Endothelial cell (in vitro differentiated cells): Measurements from ENCODE around the gene SLC5A6. TPM values are rescaled to one million over a fixed set of nuclear protein-coding genes. Genes with fewer than 3 reads are reported as not detected.

Experiments
- DNase-seq: peaks from one replicate; pipeline ENCODE4 v3.0.0; 2021; ENCODE audit warnings: low spot score
- H3K27ac Mint-ChIP-seq: one replicate; pipeline ENCODE4 v1.8.0; 2021; ENCODE audit warnings: mixed read lengths, inconsistent platforms; ENCODE audit not compliant: unreplicated experiment
- H3K27me3 Mint-ChIP-seq: one replicate; pipeline ENCODE4 v1.8.0; 2021; ENCODE audit warnings: mild to moderate bottlenecking, moderate library complexity, mixed read lengths, inconsistent platforms; ENCODE audit not compliant: unreplicated experiment
- H3K36me3 Mint-ChIP-seq: one replicate; pipeline ENCODE4 v1.8.0; 2021; ENCODE audit warnings: mild to moderate bottlenecking, low read depth, mixed read lengths, inconsistent platforms; ENCODE audit not compliant: unreplicated experiment
- H3K4me1 Mint-ChIP-seq: one replicate; pipeline ENCODE4 v1.8.0; 2021; ENCODE audit warnings: mild to moderate bottlenecking, mixed read lengths, inconsistent platforms; ENCODE audit not compliant: unreplicated experiment
- H3K4me3 Mint-ChIP-seq: one replicate; pipeline ENCODE4 v1.8.0; 2021; ENCODE audit warnings: mild to moderate bottlenecking, mixed read lengths, inconsistent platforms; ENCODE audit not compliant: unreplicated experiment
- H3K9me3 Mint-ChIP-seq: one replicate; pipeline ENCODE4 v1.8.0; 2021; ENCODE audit warnings: mixed read lengths, inconsistent platforms; ENCODE audit not compliant: unreplicated experiment
- CTCF ChIP-seq: fragments of 200-600 bp; sonication (generic); IDR thresholded peaks from one replicate; pipeline ENCODE4 v1.5.0; 2021; ENCODE audit warnings: antibody characterized with exemption; ENCODE audit not compliant: unreplicated experiment
- total RNA-seq: library from RNA; stranded (reverse); fragmentation: NEBNext Ultra II Directional; extraction: Animal tissue kit (Norgen Biotek cat#: 25700); gene quantifications from one replicate; pipeline ENCODE4 v1.2.1, GENCODE V29; 2021; ENCODE audit not compliant: unreplicated experiment

Gene SLC5A6
- total RNA-seq, 1 donor from 2014 or later: 63.0 TPM

- Mint-ChIP-seq H3K36me3 (peaks cover 47% of the 10 kb centered on the region), H3K4me3 (no peak overlapping the region), H3K27me3 (peaks cover 8% of the 10 kb centered on the region), H3K4me1 (no peaks in the 10 kb centered on the region), H3K27ac (no peak overlapping the region), H3K9me3 (no peaks in the 10 kb centered on the region)
- no peak for TF ChIP-seq CTCF
- DNase-seq: no peak
Observed at GRCh38 chr2:27225526-27225925, 13.5 kb upstream of the SLC5A6 start.

GRCh38 chr2:27223416-27223815 is 11.3 kb upstream of the SLC5A6 start:
- Mint-ChIP-seq H3K27ac (no peak overlapping the region), H3K36me3 (peaks cover 55% of the 10 kb centered on the region), H3K4me1 (no peaks in the 10 kb centered on the region), H3K9me3 (no peaks in the 10 kb centered on the region), H3K4me3 (no peak overlapping the region), H3K27me3 (peaks cover 8% of the 10 kb centered on the region)
- no peak for TF ChIP-seq CTCF
- no peak for DNase-seq

GRCh38 chr2:27222407-27222806 is 10.3 kb upstream of the SLC5A6 start:
- Mint-ChIP-seq H3K27me3 (peaks cover 12% of the 10 kb centered on the region), H3K9me3 (no peaks in the 10 kb centered on the region), H3K27ac (no peak overlapping the region), H3K36me3 (peaks cover 48% of the 10 kb centered on the region), H3K4me3 (peak overlapping the region; percentile 59), H3K4me1 (peaks cover 7% of the 10 kb centered on the region)
- no peak for TF ChIP-seq CTCF
- no peak for DNase-seq

DNA sequence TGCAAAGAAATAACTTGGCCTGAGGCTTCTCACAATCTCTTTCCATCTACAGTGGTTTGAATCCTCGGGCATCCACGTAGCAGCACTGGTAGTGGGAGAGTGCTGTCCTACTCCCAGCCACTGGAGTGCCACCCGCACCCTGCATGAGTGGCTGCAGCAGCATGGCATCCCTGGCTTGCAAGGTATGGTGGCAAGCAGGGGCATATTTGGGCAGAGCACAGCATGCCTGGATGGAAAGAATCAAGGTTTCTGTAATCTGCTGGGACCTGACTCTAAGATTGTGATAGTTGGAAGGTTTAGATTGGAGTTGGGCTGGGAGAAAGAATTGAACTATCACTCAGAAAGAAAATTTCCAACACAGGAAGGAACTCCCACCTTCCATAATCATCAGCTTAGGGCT is 9.1 kb upstream of the SLC5A6 start:
- H3K4me1 Mint-ChIP-seq: peaks cover 15% of the 10 kb centered on the region
- TF ChIP-seq CTCF: no peak
- DNase-seq: no peak
- peaks cover 47% of the 10 kb centered on the region for H3K36me3 Mint-ChIP-seq
- H3K27ac Mint-ChIP-seq: no peak overlapping the region
- no peaks in the 10 kb centered on the region for H3K9me3 Mint-ChIP-seq
- no peak overlapping the region for H3K4me3 Mint-ChIP-seq
- peaks cover 19% of the 10 kb centered on the region for H3K27me3 Mint-ChIP-seq

GRCh38 chr2:27220091-27220490 is 8.0 kb upstream of the SLC5A6 start:
- Mint-ChIP-seq H3K9me3 (no peaks in the 10 kb centered on the region), H3K4me1 (peaks cover 15% of the 10 kb centered on the region), H3K4me3 (peak overlapping the region; percentile 37), H3K27ac (no peak overlapping the region), H3K36me3 (peaks cover 49% of the 10 kb centered on the region), H3K27me3 (peaks cover 19% of the 10 kb centered on the region)
- no peak for TF ChIP-seq CTCF
- no peak for DNase-seq
